Measurements from ENCODE around the gene GMPPB. TPM values are rescaled to one million over a fixed set of nuclear protein-coding genes. Genes with fewer than 3 reads are reported as not detected.
"Not testable (repeated sequence)": the region's sequence is repeated elsewhere in the genome, so short reads cannot be mapped to it uniquely, and the experiment has no call there.

Gene GMPPB
- polyA plus RNA-seq, 3 donors = 18.1 to 34.0 (median 20.5) TPM

DNA sequence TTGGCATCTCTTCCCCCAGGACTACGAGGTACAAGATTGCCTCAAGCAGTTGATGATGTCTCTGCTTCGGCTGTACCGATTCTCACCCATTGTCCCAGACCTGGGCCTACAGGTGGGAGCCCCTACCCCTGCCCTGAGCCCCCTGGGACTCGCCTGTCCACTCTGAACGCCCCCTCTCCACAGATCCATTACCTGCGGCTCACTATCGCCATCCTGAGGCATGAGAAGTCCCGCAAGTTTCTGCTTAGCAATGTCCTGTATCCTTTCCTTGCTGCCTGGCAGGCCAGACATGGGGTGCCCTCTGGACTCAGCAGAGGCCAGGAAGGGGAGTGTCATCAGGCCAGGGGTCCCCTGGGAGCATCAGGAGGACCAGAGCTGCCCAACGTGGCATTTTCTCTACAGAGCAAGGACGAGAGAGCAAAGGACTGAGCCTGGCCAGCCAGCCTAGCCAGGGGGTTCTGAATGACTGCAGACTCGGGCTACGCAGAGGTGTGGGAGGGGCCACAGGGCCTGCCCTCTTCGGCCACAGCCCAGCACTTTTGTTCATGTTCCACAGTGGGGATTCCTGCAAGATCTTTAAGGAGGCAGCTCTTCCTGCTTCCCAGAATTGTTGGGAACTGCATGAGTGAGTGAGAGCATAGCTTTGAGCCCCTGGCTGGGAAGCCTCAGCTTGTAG is 23.2 kb downstream of the GMPPB start:
- H3K27ac ChIP-seq (ENCODE audit: low read depth, low read length) = no peak overlapping the region
- WGBS, 3 donors = 80 to 87% (median 81%) methylated on average over 12 to 13 of the region's 13 CpGs

DNA sequence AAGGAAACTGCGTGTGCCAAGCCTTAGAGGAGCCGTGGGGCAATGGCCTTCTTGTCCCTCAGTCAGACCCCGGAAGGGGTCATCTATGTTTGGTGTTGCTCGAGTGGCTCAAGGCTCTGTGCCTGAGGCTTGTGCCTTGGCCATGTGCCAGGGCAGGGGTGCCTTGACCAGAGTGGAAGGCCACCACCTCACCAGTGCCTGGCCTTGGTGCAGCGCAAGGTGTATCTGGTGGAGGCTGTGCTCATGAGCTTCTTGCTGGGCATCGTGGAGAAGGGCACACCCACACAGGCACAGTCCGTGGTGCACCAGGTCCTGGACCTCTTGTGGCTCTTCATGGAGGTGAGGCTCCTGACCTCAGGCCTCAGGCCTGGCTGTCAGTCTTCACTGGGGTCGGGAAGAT is 23.7 kb downstream of the GMPPB start:
- WGBS, 3 donors = 83 to 86% (median 84%) methylated on average over 8 of the region's 8 CpGs
- no peak overlapping the region for H3K27ac ChIP-seq (ENCODE audit: low read depth, low read length)

DNA sequence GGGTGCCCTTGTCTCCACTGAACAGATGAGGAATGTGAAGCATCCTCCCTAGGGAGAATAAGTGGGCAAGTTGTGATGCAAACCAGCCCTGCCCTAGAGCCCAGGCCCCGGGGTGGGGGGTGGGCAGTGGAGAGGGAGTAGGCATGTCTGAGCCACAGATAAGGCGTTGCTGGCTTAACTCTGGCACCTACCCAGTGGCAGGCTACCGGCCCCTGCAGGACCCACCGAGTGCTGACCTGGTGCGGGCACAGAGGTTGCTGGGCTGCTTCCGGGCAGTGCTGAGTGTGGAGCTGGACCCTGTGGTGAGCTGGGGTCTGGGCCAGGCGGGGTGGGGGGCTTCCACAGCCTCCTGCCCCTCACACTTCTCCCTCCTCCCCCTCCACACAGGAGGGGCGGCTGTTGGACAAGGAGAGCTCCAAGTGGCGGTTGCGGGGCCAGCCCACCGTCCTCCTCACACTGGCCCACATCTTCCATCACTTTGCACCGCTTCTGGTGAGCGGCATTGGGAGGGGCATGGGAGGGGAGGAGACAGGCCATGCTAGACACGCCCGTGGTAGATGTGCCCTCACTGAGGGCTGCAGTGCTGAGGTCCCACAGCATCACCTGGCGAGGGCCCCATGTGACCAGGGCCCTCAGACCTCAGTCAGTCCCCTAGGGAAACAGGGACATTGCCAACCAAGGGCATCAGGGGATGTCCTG is 24.3 kb downstream of the GMPPB start:
- no peak overlapping the region for H3K27ac ChIP-seq (ENCODE audit: low read depth, low read length)
- WGBS, 3 donors = 85 to 93% (median 87%) methylated on average over 10 to 16 of the region's 16 CpGs

DNA sequence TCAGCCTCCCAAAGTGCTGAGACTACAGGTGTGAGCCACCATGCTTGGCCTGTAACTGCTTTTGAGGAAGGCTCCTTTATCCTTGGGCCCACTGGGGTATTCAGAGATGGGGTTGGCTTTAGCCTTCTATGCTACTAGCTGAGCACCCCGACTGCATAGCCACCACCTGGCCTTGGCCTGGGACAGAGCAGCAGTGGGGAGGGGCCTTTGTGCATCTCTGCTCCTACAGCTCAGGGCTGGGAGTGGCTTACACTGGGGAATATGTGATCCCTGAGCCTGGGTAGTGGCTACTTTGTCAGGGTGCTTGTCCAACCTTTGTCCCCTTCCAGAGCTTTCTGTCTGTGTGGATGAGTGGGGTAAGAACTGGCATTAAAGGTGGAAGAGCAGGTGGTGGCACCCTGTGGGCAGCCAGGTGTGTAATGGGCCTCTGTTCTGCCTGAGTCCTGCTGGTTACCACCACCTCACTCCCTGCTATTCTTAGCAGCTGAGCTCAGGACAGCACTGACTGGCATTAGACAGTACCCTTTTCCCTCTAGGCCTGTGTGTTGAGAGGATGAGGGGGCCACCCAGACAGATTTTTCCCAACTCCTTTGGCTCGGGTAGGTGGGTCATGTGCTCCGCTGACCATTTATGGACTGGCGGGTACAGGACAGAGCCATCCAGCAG is 28.3 kb downstream of the GMPPB start:
- H3K27ac ChIP-seq (ENCODE audit: low read depth, low read length) = not testable (repeated sequence)
- WGBS, 3 donors = 86 to 98% (median 88%) methylated on average over 3 to 4 of the region's 4 CpGs

DNA sequence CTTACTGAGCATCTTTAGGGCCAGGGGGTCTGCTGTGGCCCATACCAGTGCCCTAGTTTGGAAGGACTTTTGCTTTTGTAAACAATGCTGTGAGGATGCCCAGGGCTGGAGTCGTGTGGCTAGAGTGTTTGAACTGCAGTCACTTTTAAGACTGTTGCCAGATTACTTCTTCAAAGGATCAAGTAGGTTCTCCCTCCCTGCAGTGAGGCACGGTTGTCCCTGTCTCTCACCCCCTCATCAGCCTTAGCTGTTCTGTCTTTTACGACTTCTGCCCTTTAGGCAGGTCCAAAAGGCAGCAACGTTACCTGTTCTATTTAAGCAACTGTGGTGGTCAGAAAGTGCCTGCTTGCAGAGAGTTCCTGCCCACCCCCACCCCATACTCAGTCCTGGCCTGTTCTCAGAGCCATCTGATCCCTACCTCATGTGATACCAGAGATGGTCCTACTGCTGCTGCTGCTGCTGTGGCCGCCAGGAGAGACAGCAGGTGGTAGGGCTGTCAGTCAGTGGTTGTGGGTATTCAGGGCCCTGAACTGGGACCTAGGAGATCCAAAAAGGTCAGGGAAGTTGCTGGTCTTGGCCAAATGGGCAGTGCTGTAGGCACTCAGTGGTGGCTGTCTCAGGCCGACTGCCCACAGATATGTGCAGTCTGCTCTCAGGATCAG is 29.2 kb downstream of the GMPPB start:
- 70 to 77% (median 71%) methylated on average over 6 of the region's 6 CpGs for WGBS, 3 donors
- H3K27ac ChIP-seq (ENCODE audit: low read depth, low read length) = not testable (repeated sequence)

DNA sequence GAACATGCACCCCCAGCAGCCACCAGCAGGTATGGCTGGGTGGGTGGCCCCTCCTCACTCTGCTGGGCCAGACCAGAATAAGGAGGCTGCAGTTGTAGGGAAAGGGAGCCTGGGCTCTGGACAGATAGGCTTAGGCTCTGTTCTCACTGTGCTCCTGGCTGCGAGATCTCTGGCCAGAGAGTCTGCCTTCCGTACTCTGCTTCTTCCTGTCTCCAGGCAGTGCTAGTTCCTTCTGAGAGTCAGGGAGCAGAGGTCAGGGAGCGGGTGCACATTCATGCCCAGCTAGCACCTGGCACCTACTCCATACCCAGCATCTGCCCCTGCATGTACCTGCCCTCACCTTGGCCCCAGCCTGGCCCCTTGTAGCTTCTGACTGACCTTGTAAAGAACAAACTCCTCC is 32.3 kb downstream of the GMPPB start:
- H3K27ac ChIP-seq (ENCODE audit: low read depth, low read length) = not testable (repeated sequence)
- WGBS, 3 donors = 71 to 88% (median 86%) methylated on average over 3 of the region's 3 CpGs

DNA sequence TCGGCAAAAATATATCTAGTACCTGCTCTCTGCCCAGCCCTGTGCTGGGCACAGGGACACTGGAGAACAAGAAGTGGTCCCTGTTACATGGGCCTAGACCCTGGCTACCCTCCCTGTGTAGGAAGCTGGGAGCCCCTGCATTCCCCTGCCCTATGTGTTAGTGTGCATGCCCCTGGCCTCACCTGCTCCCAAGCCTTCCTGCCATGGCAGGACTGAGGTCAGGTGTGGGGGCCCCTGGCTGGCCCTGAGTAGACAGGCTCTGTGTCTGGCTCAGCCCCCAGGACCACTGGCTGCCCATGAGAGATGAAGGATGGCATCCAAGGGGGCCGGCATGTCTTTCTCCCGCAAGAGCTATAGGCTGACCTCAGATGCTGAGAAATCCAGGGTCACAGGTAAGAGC is 32.9 kb downstream of the GMPPB start:
- not testable (repeated sequence) for H3K27ac ChIP-seq (ENCODE audit: low read depth, low read length)
- WGBS, 3 donors = 72 to 96% (median 86%) methylated on average over 3 of the region's 3 CpGs

DNA sequence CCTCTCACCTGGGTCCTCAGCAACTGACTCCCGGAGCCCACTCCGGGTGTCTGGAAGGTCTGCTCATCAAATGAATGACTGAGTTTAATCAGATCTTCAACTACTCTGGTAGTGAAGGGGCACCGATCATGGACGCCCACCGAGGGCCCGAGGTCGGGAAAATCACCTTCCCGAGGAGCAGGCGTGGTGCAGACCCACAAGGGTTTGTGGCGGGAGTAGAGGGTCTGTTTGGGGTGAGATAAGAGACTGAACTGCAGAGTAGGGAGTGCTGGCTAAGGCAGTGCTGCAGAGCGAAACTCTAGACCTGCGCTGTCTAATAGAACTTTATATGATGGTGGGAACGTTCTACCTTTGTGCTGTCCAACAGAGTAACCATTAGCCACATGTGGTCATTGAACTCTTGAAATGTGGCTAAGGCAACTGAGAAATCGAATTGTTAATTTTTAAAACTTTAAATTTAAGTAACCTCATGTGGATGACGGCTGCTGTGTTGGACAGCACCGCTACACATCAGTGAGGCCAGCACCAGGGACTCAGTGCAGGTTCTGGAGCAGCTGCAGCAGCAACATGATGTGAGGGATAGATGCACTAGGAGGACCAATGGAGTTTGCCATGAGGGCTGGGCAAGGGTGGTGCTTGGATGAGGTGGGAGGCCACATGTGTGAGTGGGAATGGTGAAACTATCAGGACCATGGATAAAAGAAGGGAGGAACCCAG is 33.7 kb downstream of the GMPPB start:
- 6 to 8% (median 8%) methylated on average over 16 of the region's 16 CpGs for WGBS, 3 donors
- not testable (repeated sequence) for H3K27ac ChIP-seq (ENCODE audit: low read depth, low read length)

DNA sequence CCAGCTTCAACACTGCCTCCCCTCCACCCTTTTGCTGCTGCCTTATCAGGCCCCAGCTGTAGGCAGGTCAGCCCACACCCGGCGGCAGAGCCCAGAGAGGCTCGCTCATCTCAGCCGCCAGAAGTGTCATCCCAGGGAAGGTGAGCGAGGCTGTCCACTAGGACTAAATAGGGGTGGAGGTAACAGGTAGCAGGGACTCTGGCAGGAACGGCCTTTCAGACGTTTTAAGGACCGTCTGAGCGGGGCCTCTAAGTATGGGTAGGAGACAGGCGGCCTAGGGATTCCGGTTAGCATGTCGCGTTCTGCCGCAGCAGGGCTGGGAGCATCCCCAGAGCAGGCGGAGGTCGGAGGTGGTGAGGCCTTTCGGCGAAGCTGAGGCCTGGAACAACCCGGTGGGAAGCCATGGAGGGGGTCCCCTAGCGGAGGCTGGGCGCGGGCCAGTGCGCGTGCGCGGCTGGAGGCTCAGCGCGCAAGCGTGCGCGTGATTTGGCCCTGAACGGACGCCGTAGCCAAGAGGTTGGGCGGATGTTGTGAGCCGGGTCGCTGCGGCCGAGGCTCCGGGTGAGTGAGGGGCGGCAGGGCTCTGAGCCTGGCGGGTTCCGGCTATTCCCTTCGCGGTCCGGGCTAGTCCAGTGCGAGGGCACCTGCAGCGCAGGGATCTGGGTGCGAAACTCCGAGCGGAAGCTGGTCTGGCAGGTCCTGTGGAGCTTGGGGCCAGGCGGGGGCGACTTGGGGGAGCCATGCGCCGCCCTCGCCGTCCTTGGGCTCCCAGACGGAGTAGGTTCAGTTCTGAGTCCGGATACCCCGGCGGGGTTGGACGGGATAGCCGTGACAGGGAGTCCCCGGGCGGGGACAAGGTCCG is 34.5 kb downstream of the GMPPB start, which contains the start of the genes MST1 and RNF123:
Gene MST1, minus strand, starts transcription at position 429 of the 862 bp plus-strand sequence. CDS start 783 bp downstream, outside the sequence.
Gene RNF123, plus strand, starts transcription at position 512 of the 862 bp plus-strand sequence. CDS start 1,609 bp downstream, outside the sequence.
- 1 to 3% (median 2%) methylated on average over 60 to 66 of the region's 66 CpGs for WGBS, 3 donors
- H3K27ac ChIP-seq (ENCODE audit: low read depth, low read length) = no peak within 1 kb of the TSS

DNA sequence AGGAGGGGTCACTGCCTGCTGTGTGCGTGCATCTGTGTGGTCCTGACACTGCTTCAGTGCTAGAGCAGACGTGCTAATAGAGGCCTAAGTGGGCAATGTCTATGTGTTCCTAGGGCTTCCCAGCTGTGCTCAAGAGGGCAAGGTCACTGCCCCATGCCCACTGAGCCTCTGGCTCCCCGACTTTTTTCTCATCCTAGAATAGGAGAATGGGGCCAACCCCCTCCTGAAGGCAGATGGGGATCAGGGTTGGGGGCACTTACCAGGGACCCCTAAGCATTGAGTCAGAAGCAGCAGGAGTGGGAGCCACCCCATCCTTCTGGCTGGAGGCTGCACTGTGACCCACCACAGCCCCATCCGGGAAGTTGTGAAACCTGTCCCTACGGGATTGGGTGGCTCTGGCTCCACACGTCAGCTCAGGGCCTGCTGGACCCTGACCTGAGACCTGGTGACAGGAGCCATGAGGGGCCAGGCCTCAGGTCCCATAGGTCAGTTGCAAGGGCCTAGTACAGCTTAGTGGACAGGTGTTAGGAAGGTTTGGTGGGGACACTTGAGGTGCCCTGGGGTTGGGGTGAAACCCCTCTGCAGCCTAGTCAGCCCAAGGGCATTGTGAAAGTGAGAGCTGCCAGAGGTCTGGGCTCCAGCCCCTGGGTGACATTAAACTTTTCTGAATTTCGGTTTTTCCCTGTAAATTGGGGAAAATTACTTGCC is 35.3 kb downstream of the GMPPB start:
- H3K27ac ChIP-seq (ENCODE audit: low read depth, low read length) = not testable (repeated sequence)
- 58 to 63% (median 59%) methylated on average over 5 to 7 of the region's 7 CpGs for WGBS, 3 donors

DNA sequence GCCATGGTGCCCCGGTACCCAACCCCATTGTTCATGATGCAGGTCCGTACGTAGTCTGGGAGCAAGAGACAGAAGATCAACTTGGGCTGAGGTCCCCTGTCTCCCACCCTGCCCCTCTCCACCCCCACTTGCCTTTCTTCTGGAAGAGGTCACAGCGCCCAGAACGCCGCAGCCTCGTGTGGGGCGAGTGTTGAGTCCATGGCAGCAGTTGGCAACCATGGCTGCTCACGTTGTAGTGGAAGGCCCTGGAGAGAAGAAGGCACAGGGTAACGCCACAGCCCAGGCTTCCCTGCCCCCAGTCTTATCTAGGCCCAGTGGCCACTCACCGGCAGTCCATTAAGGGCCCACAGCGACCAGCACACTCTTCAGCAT is 36.3 kb downstream of the GMPPB start:
- WGBS, 3 donors = 91 to 94% (median 93%) methylated on average over 12 of the region's 12 CpGs
- not testable (repeated sequence) for H3K27ac ChIP-seq (ENCODE audit: low read depth, low read length)

DNA sequence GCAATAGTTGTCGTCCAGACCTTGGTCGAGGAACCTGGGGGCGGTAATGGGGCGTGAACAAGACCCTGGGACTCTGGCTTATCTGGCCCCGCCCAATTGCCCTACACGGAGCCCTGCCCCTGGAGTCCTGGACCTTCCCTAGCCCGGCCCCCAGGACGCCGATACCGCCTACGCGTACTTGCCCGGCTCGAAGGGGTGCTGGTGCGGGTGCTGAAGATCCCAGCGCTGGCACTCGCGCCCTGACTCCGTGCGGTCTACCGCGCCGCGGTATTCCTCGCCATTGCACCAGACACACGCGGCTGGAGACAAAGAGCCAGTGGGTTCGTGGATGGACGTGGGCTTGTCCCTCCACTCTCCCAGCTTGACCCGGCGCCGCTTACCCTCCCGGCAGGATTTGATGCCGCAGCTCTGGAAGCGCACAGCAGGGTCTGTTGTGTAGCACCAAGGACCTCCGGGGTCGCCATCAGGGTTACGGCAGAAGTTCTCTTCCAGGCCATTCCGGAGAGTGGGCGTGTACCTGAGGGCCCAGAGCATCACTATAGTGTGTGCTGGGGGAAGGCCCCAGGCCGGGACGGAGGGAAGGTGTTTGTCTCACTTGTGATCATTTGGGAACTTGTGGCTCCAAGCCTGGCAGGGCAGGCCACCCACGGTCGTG is 36.9 kb downstream of the GMPPB start:
- 12 to 18% (median 16%) methylated on average over 43 to 44 of the region's 44 CpGs for WGBS, 3 donors
- H3K27ac ChIP-seq (ENCODE audit: low read depth, low read length) = not testable (repeated sequence)

DNA sequence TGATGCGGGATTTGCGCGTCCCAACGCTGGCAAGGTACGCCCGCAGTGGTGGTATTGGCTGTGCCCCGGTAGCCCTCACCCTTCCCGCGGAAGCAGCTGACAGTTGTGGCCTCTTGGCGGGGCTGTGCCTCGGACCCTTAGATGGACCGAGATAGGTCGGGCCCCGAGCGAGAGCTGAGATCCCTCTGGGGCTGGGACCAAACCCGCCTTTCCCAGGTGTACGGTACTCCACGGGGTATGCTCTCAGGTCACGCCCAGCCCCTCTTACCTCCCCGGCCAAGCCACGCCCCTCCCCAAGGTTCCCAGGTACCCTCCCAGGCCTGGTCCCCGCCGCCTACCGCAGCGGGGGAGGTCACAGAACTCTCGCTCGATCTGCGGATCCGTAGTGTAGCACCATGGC is 37.4 kb downstream of the GMPPB start:
- WGBS, 3 donors = 1 to 4% (median 3%) methylated on average over 20 to 25 of the region's 29 CpGs
- not testable (repeated sequence) for H3K27ac ChIP-seq (ENCODE audit: low read depth, low read length)

DNA sequence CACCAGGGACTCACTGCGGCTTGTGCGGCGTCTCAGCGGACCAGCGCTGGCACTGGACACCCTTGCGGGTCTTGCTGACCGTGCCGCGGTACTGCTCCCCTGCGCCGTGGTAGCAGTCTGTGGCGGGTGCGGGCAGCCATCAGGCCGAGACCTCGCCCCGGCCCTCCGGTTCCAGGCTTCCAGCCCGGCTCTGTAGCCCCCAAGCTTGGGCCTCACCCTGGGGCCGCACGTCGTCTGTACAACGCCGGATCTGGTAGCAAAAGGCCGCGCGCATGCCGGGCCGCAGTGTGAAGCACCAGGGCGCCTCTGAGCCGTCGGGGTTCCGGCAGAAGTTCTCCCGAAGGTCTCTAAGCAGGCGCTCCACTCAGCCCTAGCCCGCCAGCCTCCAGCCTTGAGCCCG is 37.9 kb downstream of the GMPPB start:
- 14 to 22% (median 16%) methylated on average over 27 to 32 of the region's 36 CpGs for WGBS, 3 donors
- H3K27ac ChIP-seq (ENCODE audit: low read depth, low read length) = not testable (repeated sequence)

DNA sequence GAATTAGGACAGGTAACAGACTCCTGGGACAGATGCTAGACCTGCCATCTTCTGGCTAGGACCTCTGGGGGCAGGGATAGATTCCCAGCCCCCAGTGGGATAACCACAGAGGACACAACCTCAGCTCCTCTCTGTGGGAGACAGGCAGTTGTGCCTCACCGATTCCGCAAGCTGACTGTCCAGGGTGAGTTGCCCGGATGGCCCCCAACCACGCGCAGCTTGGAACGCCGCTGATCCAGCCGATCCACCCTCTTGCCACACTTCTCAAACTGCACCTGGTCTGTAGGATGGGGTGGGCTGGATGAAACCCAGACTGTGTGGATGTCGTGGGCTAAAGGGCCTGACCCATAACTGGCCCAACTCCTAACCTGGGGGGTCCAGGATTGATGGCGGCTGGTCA is 38.6 kb downstream of the GMPPB start:
- 92 to 95% (median 93%) methylated on average over 10 of the region's 10 CpGs for WGBS, 3 donors
- H3K27ac ChIP-seq (ENCODE audit: low read depth, low read length) = not testable (repeated sequence)

DNA sequence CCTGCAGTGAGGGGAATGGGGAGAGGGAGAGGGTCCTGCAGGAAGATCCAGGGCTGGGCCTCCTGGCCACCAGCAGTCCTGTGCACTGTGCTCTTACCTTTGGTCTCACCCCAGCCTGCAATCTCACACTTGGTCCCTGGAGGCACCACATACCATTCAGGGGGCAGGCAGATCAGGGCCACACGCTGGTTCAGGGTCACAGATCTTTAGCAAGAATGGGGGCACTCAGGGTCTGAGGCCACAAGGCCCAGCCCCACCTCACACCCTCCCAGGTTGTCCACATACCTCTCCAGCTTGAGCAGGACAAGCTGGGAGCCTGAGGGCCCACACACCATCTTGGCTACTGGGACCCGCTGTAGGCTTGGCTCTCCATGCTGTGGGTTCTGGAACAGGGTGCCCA is 39.3 kb downstream of the GMPPB start:
- 84 to 96% (median 91%) methylated on average over 2 of the region's 2 CpGs for WGBS, 3 donors

More for the DNA sequence above, 39.3 kb downstream of the GMPPB start:
- not testable (repeated sequence) for H3K27ac ChIP-seq (ENCODE audit: low read depth, low read length)
